GM19193 (cell line): ENCODE data around the gene TMEM175.

Source experiments
- POLR2A ChIP-seq: IDR thresholded peaks from 4 replicates; pipeline ENCODE4 v1.6.1; 2011; ENCODE audit not compliant: insufficient read depth, insufficient read length; ENCODE audit errors: extremely low read depth

The TMEM175 gene

GRCh38 chr4:949656-950055 is 17.4 kb downstream of the TMEM175 start:
- no peak for TF ChIP-seq POLR2A

GRCh38 chr4:950136-951020 is 18.1 kb downstream of the TMEM175 start:
- TF ChIP-seq POLR2A: no peak

- TF ChIP-seq POLR2A: no peak
Measured at GRCh38 chr4:951186-951585, 18.9 kb downstream of the TMEM175 start.

GRCh38 chr4:951594-952468 is 19.6 kb downstream of the TMEM175 start:
- no peak for TF ChIP-seq POLR2A

GRCh38 chr4:952881-953573 is 20.8 kb downstream of the TMEM175 start:
- TF ChIP-seq POLR2A: no peak

- no peak for TF ChIP-seq POLR2A
Measured at GRCh38 chr4:953574-953915, 21.3 kb downstream of the TMEM175 start.

GRCh38 chr4:954211-955020 is 22.2 kb downstream of the TMEM175 start:
- TF ChIP-seq POLR2A: no peak

GRCh38 chr4:955161-955921 is 23.1 kb downstream of the TMEM175 start:
- TF ChIP-seq POLR2A: no peak

GRCh38 chr4:955931-956381 is 23.7 kb downstream of the TMEM175 start:
- TF ChIP-seq POLR2A: no peak

- no peak for TF ChIP-seq POLR2A
Measured at GRCh38 chr4:956531-957230, 24.4 kb downstream of the TMEM175 start.

- TF ChIP-seq POLR2A: no peak
Measured at GRCh38 chr4:957231-957580, 24.9 kb downstream of the TMEM175 start.

GRCh38 chr4:957581-958313 is 25.5 kb downstream of the TMEM175 start:
- no peak for TF ChIP-seq POLR2A
